Uterus (tissue), 4 donors: Measurements from ENCODE around the gene RIPK4. TPM values are rescaled to one million over a fixed set of nuclear protein-coding genes. Genes with fewer than 3 reads are reported as not detected.
"Not testable (repeated sequence)": the region's sequence is repeated elsewhere in the genome, so short reads cannot be mapped to it uniquely, and the experiment has no call there.

ENCODE experiments used
- DNase-seq, 2 donors: peaks; one replicate each; pipeline ENCODE4 v3.0.0-alpha.2; 2019 to 2020
- H3K27ac ChIP-seq, 2 donors: fragments of 200-600 bp; sonication (generic); 1 replicate in 1 of 2; 2 replicates in 1 of 2; pipeline ENCODE4 v1.5.1; 2016 to 2018
- H3K27me3 ChIP-seq, 2 donors: fragments of 200-600 bp; sonication (generic); one replicate each; pipeline ENCODE4 v1.5.1; 2018 to 2019; ENCODE audit warnings: control low read depth in 1 of 2
- H3K36me3 ChIP-seq, 2 donors: fragments of 200-600 bp; sonication (generic); one replicate each; pipeline ENCODE4 v1.5.1; 2019; ENCODE audit warnings: control low read depth in 1 of 2
- H3K4me1 ChIP-seq, 2 donors: fragments of 200-600 bp; sonication (generic); one replicate each; pipeline ENCODE4 v1.5.1; 2018 to 2019; ENCODE audit warnings: control low read depth in 1 of 2
- H3K4me3 ChIP-seq, 2 donors: fragments of 200-600 bp; sonication (generic); 1 replicate in 1 of 2; 2 replicates in 1 of 2; pipeline ENCODE4 v1.5.1; 2018 to 2019; ENCODE audit warnings: mild to moderate bottlenecking in 1 of 2
- H3K9me3 ChIP-seq, 2 donors: fragments of 200-600 bp; sonication (generic); one replicate each; pipeline ENCODE4 v1.5.1; 2019; ENCODE audit warnings: control low read depth in 1 of 2
- POLR2A ChIP-seq, 2 donors: fragments of 450-650 bp; IDR thresholded peaks; one replicate each; pipeline ENCODE4 v1.6.1; 2016; ENCODE audit warnings: antibody characterized with exemption in 2 of 2, mild to moderate bottlenecking in 1 of 2, moderate library complexity in 1 of 2
- intact Hi-C: fragments of 100-400 bp; cut with DNase I; formaldehyde crosslinking; loops from one replicate; pipeline ENCODE4 v1.15.1; 2023; ENCODE audit warnings: low total_unique reads
- total RNA-seq, 4 donors: library from RNA; depleted of rRNA in 3 of 4; stranded (reverse); fragments of >200 nt in 3 of 4; gene quantifications; one replicate each; pipeline versions ENCODE4 v1.1.0 to v1.2.4, GENCODE V29; 2014 to 2023
- TF ChIP-seq, protein P1 (sequence below), 4 experiments: fragments of 200-600 bp in 2 of 4; fragments of 450-650 bp in 2 of 4; sonication (generic) in 2 of 4; IDR thresholded peaks; one replicate each; pipeline ENCODE4 v1.5.1; 2016 to 2019; ENCODE audit warnings: antibody characterized with exemption in 4 of 4, mild to moderate bottlenecking in 2 of 4, moderate library complexity in 1 of 4
- donor health status: DM: yes; HTN: yes; CAD: no.

Gene RIPK4
- total RNA-seq, 4 donors from 2014 or later: 0.29 to 9.7 TPM; not detected in 2

DNA sequence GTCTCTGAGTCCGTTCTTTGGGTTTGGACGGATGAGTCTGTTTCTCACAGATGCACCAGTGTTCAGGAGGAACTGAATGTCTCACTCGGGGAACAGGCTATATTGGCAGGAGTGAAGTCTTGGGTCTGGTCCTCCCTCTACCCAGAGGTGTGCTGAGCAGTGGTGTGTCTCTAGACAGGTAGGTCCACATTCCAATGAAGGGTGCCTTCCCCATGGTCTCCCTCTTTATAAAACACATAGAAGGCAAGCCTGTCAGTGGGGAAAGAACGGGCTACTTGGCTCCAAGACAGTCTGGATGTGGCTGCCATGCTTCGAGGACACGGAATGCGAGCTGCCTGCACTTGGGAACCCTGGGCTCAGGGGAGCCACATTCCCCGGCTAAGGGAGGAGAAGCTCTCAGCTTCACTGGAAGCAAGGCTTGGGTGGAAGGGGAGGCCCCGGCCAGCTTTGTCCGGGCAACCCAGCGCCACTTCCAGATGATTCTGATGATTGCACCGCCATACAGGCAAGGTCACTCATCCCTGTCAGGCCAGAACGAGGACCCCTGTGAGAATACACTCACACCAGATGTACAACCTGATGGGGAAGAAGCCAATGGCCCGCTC, 29.7 kb upstream of the RIPK4 start:
- H3K27me3 ChIP-seq: no peaks in the 10 kb centered on the region
- DNase-seq: no peak
- H3K4me1 ChIP-seq: no peaks in the 10 kb centered on the region
- no peak overlapping the region for H3K27ac ChIP-seq
- H3K4me3 ChIP-seq: no peak overlapping the region
- TF ChIP-seq POLR2A (IDR thresholded peaks at IDR 0.05): no peak
- H3K36me3 ChIP-seq: no peaks in the 10 kb centered on the region
- no peaks in the 10 kb centered on the region for H3K9me3 ChIP-seq
- intact Hi-C loops: no loop called here

DNA sequence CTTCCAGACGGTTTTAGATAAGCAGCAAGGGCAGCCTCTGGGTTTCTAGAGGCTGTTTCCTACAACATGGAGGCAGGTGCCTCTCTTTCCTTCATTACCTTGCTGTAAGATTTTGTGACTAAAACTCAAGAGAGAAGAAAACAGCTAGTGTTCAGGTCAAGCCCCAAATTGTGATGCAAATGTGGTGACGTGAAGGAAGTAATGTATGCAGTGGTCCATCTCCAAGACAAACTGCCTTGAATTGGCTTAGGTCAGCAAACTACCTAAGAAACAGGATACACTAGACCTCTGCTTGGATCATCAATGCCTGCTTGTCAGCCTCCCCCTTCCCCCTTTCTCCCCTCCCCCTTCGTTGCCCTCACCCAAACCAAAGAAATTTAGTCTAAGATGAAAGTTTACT, 28.9 kb upstream of the RIPK4 start:
- Histone ChIP-seq H3K27me3 (no peaks in the 10 kb centered on the region), H3K9me3 (no peaks in the 10 kb centered on the region), H3K27ac (no peak overlapping the region), H3K4me1 (no peaks in the 10 kb centered on the region), H3K4me3 (no peak overlapping the region), H3K36me3 (no peaks in the 10 kb centered on the region)
- intact Hi-C loops: no loop called here
- DNase-seq: no peak
- no peak for TF ChIP-seq POLR2A (IDR thresholded peaks at IDR 0.05)
- TF ChIP-seq, protein P1, sequence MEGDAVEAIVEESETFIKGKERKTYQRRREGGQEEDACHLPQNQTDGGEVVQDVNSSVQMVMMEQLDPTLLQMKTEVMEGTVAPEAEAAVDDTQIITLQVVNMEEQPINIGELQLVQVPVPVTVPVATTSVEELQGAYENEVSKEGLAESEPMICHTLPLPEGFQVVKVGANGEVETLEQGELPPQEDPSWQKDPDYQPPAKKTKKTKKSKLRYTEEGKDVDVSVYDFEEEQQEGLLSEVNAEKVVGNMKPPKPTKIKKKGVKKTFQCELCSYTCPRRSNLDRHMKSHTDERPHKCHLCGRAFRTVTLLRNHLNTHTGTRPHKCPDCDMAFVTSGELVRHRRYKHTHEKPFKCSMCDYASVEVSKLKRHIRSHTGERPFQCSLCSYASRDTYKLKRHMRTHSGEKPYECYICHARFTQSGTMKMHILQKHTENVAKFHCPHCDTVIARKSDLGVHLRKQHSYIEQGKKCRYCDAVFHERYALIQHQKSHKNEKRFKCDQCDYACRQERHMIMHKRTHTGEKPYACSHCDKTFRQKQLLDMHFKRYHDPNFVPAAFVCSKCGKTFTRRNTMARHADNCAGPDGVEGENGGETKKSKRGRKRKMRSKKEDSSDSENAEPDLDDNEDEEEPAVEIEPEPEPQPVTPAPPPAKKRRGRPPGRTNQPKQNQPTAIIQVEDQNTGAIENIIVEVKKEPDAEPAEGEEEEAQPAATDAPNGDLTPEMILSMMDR (IDR thresholded peaks at IDR 0.05): no peak

DNA sequence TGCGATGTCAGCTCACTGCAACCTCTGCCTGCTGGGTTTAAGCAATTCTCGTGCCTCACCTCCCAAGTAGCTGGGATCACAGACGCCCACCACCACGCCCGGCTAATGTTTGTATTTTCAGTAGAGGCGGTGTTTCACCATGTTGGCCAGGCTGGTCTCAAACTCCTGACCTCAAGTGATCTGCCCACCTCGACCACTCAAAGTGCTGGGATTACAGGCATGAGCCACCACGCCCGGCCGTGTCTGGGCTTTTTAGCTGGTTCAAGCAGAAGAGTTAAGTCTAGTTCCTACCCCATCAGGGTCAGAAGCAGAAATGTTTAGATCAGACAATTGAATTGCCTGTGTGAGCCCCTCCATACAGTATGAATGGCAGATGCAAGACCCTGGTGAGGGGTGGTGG, 27.7 kb upstream of the RIPK4 start:
- no peak for DNase-seq
- TF ChIP-seq, protein P1 (IDR thresholded peaks at IDR 0.05): no peak
- TF ChIP-seq POLR2A (IDR thresholded peaks at IDR 0.05): no peak
- intact Hi-C loops: no loop called here
- Histone ChIP-seq H3K36me3 (no peaks in the 10 kb centered on the region), H3K27me3 (no peaks in the 10 kb centered on the region), H3K9me3 (no peaks in the 10 kb centered on the region), H3K4me1 (no peaks in the 10 kb centered on the region), H3K4me3 (no peak overlapping the region), H3K27ac (no peak overlapping the region)

DNA sequence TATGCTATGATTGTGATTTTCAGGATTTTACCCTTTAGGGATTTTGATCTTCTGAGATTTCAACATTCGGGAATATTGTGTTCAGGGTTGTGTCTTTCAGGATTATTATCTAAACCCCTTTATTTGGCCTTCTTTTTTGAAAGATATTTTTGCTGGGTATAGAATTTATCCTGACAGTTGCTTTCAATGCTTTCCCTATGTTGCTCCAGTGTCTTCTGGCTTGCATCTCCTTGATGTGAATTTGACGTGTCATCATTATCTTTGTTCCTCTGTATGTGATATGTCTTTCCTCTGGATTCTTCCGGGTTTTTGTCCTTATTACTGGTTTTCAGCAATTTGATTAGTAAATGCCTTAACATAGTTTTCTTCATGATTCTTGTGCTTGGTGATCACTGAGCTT, 25.9 kb upstream of the RIPK4 start:
- no peaks in the 10 kb centered on the region for H3K36me3 ChIP-seq
- DNase-seq: no peak
- intact Hi-C loops: no loop called here
- no peak overlapping the region for H3K4me3 ChIP-seq
- H3K27ac ChIP-seq: no peak overlapping the region
- H3K4me1 ChIP-seq: no peaks in the 10 kb centered on the region
- no peak for TF ChIP-seq POLR2A (IDR thresholded peaks at IDR 0.05)
- TF ChIP-seq, protein P1 (IDR thresholded peaks at IDR 0.05): no peak
- H3K27me3 ChIP-seq: no peaks in the 10 kb centered on the region
- H3K9me3 ChIP-seq: no peaks in the 10 kb centered on the region

DNA sequence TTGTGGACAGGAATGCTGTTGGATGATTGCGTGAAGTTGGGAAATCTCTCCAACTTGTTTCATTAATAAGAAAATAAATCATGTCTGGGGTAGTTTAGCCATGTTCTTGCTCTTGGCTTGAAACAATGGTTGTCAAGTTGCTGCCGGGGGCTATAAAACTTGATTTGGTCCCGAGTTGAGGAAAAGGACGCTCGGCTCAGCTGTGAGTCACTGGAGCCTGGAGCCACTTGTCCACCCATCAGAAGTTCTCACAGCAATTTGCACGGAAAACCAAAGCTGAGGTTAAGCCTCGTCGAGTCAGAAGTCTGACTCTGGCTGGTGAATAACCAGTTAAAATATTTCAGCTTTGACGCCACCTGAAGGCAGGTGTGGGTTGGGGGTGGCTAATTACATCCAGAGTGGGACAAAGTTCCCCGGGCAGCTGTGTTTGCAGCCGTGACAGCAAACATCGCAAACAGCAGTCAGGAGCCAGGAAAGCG, 19.7 kb upstream of the RIPK4 start:
- no peak overlapping the region for H3K27ac ChIP-seq
- H3K27me3 ChIP-seq: peaks cover 4 to 9% of the 10 kb centered on the region in 2 donors
- DNase-seq: no peak
- TF ChIP-seq, protein P1 (IDR thresholded peaks at IDR 0.05): no peak
- no peak for TF ChIP-seq POLR2A (IDR thresholded peaks at IDR 0.05)
- intact Hi-C loops: no loop called here
- no peak overlapping the region for H3K4me3 ChIP-seq
- H3K9me3 ChIP-seq: no peaks in the 10 kb centered on the region
- H3K4me1 ChIP-seq: no peaks in the 10 kb centered on the region
- no peaks in the 10 kb centered on the region for H3K36me3 ChIP-seq

DNA sequence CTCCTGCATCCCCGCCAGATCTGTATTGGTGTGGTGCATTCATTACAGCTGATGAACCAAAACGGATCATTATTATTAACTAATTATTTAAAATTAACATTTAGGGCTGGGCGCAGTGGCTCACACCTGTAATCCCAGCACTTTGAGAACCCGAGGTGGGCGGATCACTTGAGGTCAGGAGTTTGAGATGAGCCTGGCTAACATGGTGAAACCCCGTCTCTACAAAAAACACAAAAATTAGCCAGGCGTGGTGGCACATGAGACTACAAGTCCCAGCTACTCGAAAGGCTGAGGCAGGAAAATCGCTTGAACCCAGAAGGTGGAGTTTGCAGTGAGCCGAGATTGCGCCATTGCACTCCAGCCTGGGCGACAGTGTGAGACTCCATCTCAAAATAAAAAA, 18.4 kb upstream of the RIPK4 start:
- H3K4me3 ChIP-seq, DNase-seq, H3K4me1 ChIP-seq, H3K36me3 ChIP-seq, H3K9me3 ChIP-seq, intact Hi-C loops, H3K27ac ChIP-seq: not testable (repeated sequence)
- H3K27me3 ChIP-seq: peaks cover 4 to 15% of the 10 kb centered on the region in 2 donors
